ENCODE results near the gene TXNRD2.

DNA sequence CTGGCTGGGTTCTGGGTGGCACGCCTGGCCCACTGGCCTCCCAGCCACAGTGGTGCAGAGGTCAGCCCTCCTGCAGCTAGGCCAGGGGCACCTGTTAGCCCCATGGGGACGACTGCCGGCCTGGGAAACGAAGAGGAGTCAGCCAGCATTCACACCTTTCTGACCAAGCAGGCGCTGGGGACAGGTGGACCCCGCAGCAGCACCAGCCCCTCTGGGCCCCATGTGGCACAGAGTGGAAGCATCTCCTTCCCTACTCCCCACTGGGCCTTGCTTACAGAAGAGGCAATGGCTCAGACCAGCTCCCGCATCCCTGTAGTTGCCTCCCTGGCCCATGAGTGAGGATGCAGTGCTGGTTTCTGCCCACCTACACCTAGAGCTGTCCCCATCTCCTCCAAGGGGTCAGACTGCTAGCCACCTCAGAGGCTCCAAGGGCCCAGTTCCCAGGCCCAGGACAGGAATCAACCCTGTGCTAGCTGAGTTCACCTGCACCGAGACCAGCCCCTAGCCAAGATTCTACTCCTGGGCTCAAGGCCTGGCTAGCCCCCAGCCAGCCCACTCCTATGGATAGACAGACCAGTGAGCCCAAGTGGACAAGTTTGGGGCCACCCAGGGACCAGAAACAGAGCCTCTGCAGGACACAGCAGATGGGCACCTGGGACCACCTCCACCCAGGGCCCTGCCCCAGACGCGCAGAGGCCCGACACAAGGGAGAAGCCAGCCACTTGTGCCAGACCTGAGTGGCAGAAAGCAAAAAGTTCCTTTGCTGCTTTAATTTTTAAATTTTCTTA is 27.7 kb upstream of the TXNRD2 start:
- TF ChIP-seq SIN3A (IDR thresholded peaks at IDR 0.05; ENCODE audit: borderline replicate concordance, insufficient read depth, low read length) (no peak), POLR2AphosphoS5 (IDR thresholded peaks at IDR 0.05; ENCODE audit: low read depth, low read length) (peak; percentile 26; the same call in 1 of the 2 replicates), TAF1 (IDR thresholded peaks at IDR 0.05; ENCODE audit: borderline replicate concordance, insufficient read depth, low read length) (no peak), FOXP2 (optimal IDR thresholded peaks at IDR 0.05; ENCODE audit: borderline replicate concordance, extremely low read depth, extremely low read length, insufficient read depth) (no peak)
- TF ChIP-seq, protein P1, sequence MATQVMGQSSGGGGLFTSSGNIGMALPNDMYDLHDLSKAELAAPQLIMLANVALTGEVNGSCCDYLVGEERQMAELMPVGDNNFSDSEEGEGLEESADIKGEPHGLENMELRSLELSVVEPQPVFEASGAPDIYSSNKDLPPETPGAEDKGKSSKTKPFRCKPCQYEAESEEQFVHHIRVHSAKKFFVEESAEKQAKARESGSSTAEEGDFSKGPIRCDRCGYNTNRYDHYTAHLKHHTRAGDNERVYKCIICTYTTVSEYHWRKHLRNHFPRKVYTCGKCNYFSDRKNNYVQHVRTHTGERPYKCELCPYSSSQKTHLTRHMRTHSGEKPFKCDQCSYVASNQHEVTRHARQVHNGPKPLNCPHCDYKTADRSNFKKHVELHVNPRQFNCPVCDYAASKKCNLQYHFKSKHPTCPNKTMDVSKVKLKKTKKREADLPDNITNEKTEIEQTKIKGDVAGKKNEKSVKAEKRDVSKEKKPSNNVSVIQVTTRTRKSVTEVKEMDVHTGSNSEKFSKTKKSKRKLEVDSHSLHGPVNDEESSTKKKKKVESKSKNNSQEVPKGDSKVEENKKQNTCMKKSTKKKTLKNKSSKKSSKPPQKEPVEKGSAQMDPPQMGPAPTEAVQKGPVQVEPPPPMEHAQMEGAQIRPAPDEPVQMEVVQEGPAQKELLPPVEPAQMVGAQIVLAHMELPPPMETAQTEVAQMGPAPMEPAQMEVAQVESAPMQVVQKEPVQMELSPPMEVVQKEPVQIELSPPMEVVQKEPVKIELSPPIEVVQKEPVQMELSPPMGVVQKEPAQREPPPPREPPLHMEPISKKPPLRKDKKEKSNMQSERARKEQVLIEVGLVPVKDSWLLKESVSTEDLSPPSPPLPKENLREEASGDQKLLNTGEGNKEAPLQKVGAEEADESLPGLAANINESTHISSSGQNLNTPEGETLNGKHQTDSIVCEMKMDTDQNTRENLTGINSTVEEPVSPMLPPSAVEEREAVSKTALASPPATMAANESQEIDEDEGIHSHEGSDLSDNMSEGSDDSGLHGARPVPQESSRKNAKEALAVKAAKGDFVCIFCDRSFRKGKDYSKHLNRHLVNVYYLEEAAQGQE (IDR thresholded peaks at IDR 0.05; ENCODE audit: insufficient read depth in 1 of 2, low read depth in 2 of 2, low read length in 2 of 2): no peak
